B cell (primary cell): ENCODE measurements around the gene A2ML1. TPM values are rescaled to one million over a fixed set of nuclear protein-coding genes. Genes with fewer than 3 reads are reported as not detected.
"Not testable (repeated sequence)": the region's sequence is repeated elsewhere in the genome, so short reads cannot be mapped to it uniquely, and the experiment has no call there.

Experiments used
- ATAC-seq: fragments of 200-7000 bp; cut with Tn5 transposase; one replicate; pipeline ENCODE4 v1.10.0; 2021; ENCODE audit warnings: low read depth, mild to moderate bottlenecking, moderate number of reproducible peaks, moderate library complexity
- CTCF ChIA-PET: fragments of 350-600 bp; sonication (Branson Sonifier 250); formaldehyde crosslinking; loops from one replicate; lab custom pipeline; 2021; ENCODE audit warnings: antibody characterized with exemption, inconsistent platforms; lab: Charles Lee
- POLR2A ChIA-PET: fragments of 350-600 bp; sonication (Branson Sonifier 250); formaldehyde crosslinking; loops from one replicate; lab custom pipeline; 2021; ENCODE audit warnings: antibody characterized with exemption; lab: Charles Lee
- DNase-seq: peaks from one replicate; pipeline ENCODE4 v3.0.0; 2013
- H2AFZ ChIP-seq: 2 replicates; pipeline ENCODE4 v1.6.1; 2012; ENCODE audit warnings: mild to moderate bottlenecking, low read depth, low read length; ENCODE audit not compliant: insufficient read depth, poor library complexity, severe bottlenecking
- H3K27ac ChIP-seq, 2 donors: 1 replicate in 1 of 2; 2 replicates in 1 of 2; pipeline ENCODE4 v1.5.1; 2012 to 2013; ENCODE audit warnings: low read length in 2 of 2, mild to moderate bottlenecking in 2 of 2, moderate library complexity in 1 of 2
- H3K27me3 ChIP-seq, 4 experiments: fragments of 200-600 bp in 1 of 4; sonication (generic) in 1 of 4; replicated peaks in 1 of 4; 1 replicate in 2 of 4; 2 replicates in 2 of 4; pipeline versions ENCODE4 v1.6.1 to v1.7.0; 2013 to 2016; ENCODE audit warnings: low read length in 3 of 4, mild to moderate bottlenecking in 2 of 4, mixed read lengths in 1 of 4, moderate library complexity in 1 of 4; ENCODE audit not compliant: insufficient read depth in 4 of 4, control insufficient read depth in 3 of 4; ENCODE audit errors: control extremely low read depth in 1 of 4
- H3K36me3 ChIP-seq, 2 experiments: replicated peaks in 1 of 2; 1 replicate in 1 of 2; 2 replicates in 1 of 2; pipeline versions ENCODE4 v1.6.1 to v1.7.1; 2013; ENCODE audit warnings: low read length in 1 of 2; ENCODE audit not compliant: insufficient read depth in 2 of 2, control insufficient read depth in 1 of 2; ENCODE audit errors: control extremely low read depth in 1 of 2, extremely low read depth in 1 of 2
- H3K4me1 ChIP-seq, 2 donors: fragments of 200-600 bp in 1 of 2; sonication (generic) in 1 of 2; 1 replicate in 1 of 2; 2 replicates in 1 of 2; pipeline versions ENCODE4 v1.5.1 to v1.6.1; 2013 to 2017; ENCODE audit warnings: low read length in 2 of 2; ENCODE audit not compliant: control insufficient read depth in 2 of 2, insufficient read depth in 2 of 2
- H3K4me2 ChIP-seq: replicated peaks from 2 replicates; pipeline ENCODE3; 2012; ENCODE audit warnings: mild to moderate bottlenecking, low read depth, low read length; ENCODE audit not compliant: poor library complexity, severe bottlenecking
- H3K4me3 ChIP-seq, 5 experiments: fragments of 200-600 bp in 1 of 5; sonication (generic) in 1 of 5; 1 replicate in 3 of 5; 2 replicates in 2 of 5; pipeline versions ENCODE4 v1.5.1 to v1.7.0; 2011 to 2016; ENCODE audit warnings: low read length in 4 of 5, mild to moderate bottlenecking in 4 of 5, low read depth in 2 of 5, control low read depth in 1 of 5, moderate library complexity in 1 of 5; ENCODE audit not compliant: insufficient read depth in 1 of 5; ENCODE audit errors: control extremely low read depth in 1 of 5, extremely low read depth in 1 of 5
- H3K79me2 ChIP-seq: fragments of 200-600 bp; sonication (generic); one replicate; pipeline ENCODE4 v1.6.0; 2016; ENCODE audit warnings: low read length; ENCODE audit not compliant: control insufficient read depth, insufficient read depth
- H3K9ac ChIP-seq: fragments of 200-600 bp; sonication (generic); 2 replicates; pipeline ENCODE4 v1.6.1; 2017; ENCODE audit warnings: mild to moderate bottlenecking, low read length, moderate library complexity
- H3K9me3 ChIP-seq, 3 donors: one replicate each; pipeline versions ENCODE4 v1.6.1 to v1.7.1; 2013; ENCODE audit warnings: low read length in 2 of 3; ENCODE audit not compliant: control insufficient read depth in 2 of 3, insufficient read depth in 1 of 3; ENCODE audit errors: control extremely low read depth in 1 of 3
- H4K20me1 ChIP-seq: 2 replicates; pipeline ENCODE4 v1.6.0; 2012; ENCODE audit warnings: mild to moderate bottlenecking, low read length; ENCODE audit not compliant: insufficient read depth, control insufficient read depth, poor library complexity, severe bottlenecking
- H3K27ac Mint-ChIP-seq: one replicate; pipeline ENCODE4 v1.8.0; 2021; ENCODE audit warnings: mixed read lengths
- H3K27me3 Mint-ChIP-seq: one replicate; pipeline ENCODE4 v1.8.0; 2021; ENCODE audit warnings: mixed read lengths
- H3K4me1 Mint-ChIP-seq: one replicate; pipeline ENCODE4 v1.8.0; 2021; ENCODE audit warnings: mixed read lengths
- H3K4me3 Mint-ChIP-seq: one replicate; pipeline ENCODE4 v1.8.0; 2021; ENCODE audit warnings: mixed read lengths
- H3K9me3 Mint-ChIP-seq: one replicate; pipeline ENCODE4 v1.8.0; 2022; ENCODE audit warnings: mixed read lengths; ENCODE audit not compliant: insufficient read depth
- EZH2 ChIP-seq: IDR thresholded peaks from 2 replicates; pipeline ENCODE4 v1.6.1; 2012; ENCODE audit warnings: borderline replicate concordance, low read depth, mild to moderate bottlenecking, moderate library complexity, low read length; ENCODE audit not compliant: insufficient read depth, poor library complexity, severe bottlenecking
- WGBS: methylation state at CpG from one replicate; pipeline ENCODE4 v1.1.5; 2013; ENCODE audit warnings: missing lambda C conversion rate; ENCODE audit not compliant: insufficient coverage; 5-methylcytosine and 5-hydroxymethylcytosine counted together
- intact Hi-C: fragments of 100-400 bp; cut with micrococcal nuclease; formaldehyde crosslinking; loops from one replicate; pipeline ENCODE4 v1.10.0; 2022
- polyA plus RNA-seq: library from polyadenylated mRNA; depleted of rRNA; stranded (reverse); fragments of >200 nt; gene quantifications from 2 replicates; pipeline ENCODE4 v1.2.3, GENCODE V29; 2012
- total RNA-seq, 2 donors: library from RNA; stranded (reverse); fragments of 120-200 nt in 1 of 2; gene quantifications; 1 replicate in 1 of 2; 2 replicates in 1 of 2; pipeline versions ENCODE4 v1.2.3 to v1.2.4, GENCODE V29; 2013 to 2022
- TF ChIP-seq, protein P1 (sequence below): fragments of 200-600 bp; IDR thresholded peaks from one replicate; pipeline ENCODE4 v1.8.0; 2022; ENCODE audit warnings: antibody characterized with exemption, mild to moderate bottlenecking

Gene A2ML1
- total and polyA plus RNA-seq, 2 donors (not counting 1 experiment from before 2014, with no cell fraction given), result not detected

DNA sequence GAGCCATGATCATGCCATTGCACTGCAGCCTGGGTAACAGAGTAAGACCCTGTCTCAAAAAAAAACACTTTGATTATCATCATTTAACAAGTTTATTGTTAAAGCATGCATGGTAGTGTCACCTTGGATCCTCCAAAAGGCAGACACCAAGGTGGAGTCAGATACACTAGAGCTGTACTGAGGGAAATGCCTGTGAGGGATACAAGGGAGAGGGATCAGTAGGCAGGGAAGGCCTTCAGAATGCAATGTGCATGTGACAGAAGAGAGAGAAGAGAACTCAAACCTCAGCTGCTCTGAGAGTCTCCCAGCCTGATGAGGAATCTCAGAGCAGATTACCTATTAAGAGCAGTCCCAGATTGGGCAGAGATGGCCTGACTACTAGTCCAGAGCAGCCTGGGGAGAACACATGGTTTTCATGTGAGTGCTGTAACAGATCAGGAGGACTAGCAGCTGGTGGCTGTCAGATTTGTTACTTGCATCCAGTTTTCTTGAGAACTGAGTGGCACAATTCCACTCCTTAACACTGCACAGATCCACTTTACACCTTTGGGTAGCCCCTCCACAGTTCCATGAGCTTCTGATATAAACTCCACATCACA, 38.0 kb upstream of the A2ML1 start:
- TF ChIP-seq EZH2, result no peak
- ATAC-seq, result no peak
- CTCF ChIA-PET, result no interaction called here
- Mint-ChIP-seq H3K27me3 (no peaks in the 10 kb centered on the region), H3K4me3 (no peak overlapping the region), H3K4me1 (no peaks in the 10 kb centered on the region), H3K27ac (no peak overlapping the region), H3K9me3 (no peaks in the 10 kb centered on the region)
- Histone ChIP-seq H3K9me3 (no peaks in the 10 kb centered on the region), H3K4me3 (no peak overlapping the region), H3K36me3 (no peaks in the 10 kb centered on the region), H3K27ac (no peak overlapping the region), H3K4me1 (no peaks in the 10 kb centered on the region), H4K20me1 (no peaks in the 10 kb centered on the region), H3K79me2 (no peaks in the 10 kb centered on the region), H3K9ac (no peak overlapping the region), H3K27me3 (no peaks in the 10 kb centered on the region), H3K4me2 (no peak overlapping the region), H2AFZ (no peak overlapping the region)
- DNase-seq, result no peak
- intact Hi-C loops, result no loop called here
- POLR2A ChIA-PET, result no interaction called here

- no peak overlapping the region for H3K9ac ChIP-seq
- no peaks in the 10 kb centered on the region for H4K20me1 ChIP-seq
- ATAC-seq, result no peak
- CTCF ChIA-PET, result no interaction called here
- H3K4me1 ChIP-seq, result no peaks in the 10 kb centered on the region
- no peak overlapping the region for H3K4me2 ChIP-seq
- Mint-ChIP-seq H3K4me3 (no peak overlapping the region), H3K27ac (no peak overlapping the region), H3K9me3 (no peaks in the 10 kb centered on the region), H3K27me3 (no peaks in the 10 kb centered on the region), H3K4me1 (no peaks in the 10 kb centered on the region)
- no peaks in the 10 kb centered on the region for H3K36me3 ChIP-seq
- H2AFZ ChIP-seq, result no peak overlapping the region
- 88% methylated on average over 1 of the region's 4 CpGs for WGBS
- POLR2A ChIA-PET, result no interaction called here
- no peak overlapping the region for H3K4me3 ChIP-seq
- H3K9me3 ChIP-seq, result no peaks in the 10 kb centered on the region
- no peak for DNase-seq
- H3K27ac ChIP-seq, result no peak overlapping the region
- TF ChIP-seq, protein P1, sequence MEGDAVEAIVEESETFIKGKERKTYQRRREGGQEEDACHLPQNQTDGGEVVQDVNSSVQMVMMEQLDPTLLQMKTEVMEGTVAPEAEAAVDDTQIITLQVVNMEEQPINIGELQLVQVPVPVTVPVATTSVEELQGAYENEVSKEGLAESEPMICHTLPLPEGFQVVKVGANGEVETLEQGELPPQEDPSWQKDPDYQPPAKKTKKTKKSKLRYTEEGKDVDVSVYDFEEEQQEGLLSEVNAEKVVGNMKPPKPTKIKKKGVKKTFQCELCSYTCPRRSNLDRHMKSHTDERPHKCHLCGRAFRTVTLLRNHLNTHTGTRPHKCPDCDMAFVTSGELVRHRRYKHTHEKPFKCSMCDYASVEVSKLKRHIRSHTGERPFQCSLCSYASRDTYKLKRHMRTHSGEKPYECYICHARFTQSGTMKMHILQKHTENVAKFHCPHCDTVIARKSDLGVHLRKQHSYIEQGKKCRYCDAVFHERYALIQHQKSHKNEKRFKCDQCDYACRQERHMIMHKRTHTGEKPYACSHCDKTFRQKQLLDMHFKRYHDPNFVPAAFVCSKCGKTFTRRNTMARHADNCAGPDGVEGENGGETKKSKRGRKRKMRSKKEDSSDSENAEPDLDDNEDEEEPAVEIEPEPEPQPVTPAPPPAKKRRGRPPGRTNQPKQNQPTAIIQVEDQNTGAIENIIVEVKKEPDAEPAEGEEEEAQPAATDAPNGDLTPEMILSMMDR, result no peak
- no peak for TF ChIP-seq EZH2
- H3K27me3 ChIP-seq, result no peaks in the 10 kb centered on the region
- no peaks in the 10 kb centered on the region for H3K79me2 ChIP-seq
- intact Hi-C loops, result no loop called here
These were observed 36.9 kb upstream of the A2ML1 start for GRCh38 chr12:8785499-8785898.

DNA sequence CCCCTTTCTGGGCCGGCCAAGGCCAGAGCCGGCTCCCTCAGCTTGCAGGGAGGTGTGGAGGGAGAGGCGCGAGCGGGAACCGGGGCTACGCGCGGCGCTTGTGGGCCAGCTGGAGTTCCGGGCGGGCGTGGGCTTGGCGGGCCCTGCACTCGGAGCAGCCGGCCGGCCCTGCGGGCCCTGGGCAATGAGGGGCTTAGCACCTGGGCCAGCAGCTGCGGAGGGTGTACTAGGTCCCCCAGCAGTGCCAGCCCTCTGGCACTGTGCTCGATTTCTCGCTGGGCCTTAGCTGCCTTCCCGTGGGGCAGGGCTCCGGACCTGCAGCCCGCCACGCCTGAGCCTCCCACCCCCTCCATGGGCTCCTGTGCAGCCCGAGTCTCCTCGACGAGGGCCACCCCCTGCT, 35.2 kb upstream of the A2ML1 start:
- H4K20me1 ChIP-seq, H3K79me2 ChIP-seq, H3K4me2 ChIP-seq, CTCF ChIA-PET, H3K9me3 ChIP-seq, DNase-seq, H3K9ac ChIP-seq, H3K4me3 ChIP-seq, ATAC-seq, H3K9me3 Mint-ChIP-seq, H3K27ac ChIP-seq, H3K36me3 ChIP-seq, H3K4me1 Mint-ChIP-seq, POLR2A ChIA-PET, intact Hi-C loops, H3K4me3 Mint-ChIP-seq, H2AFZ ChIP-seq, H3K27me3 ChIP-seq, H3K27ac Mint-ChIP-seq, H3K27me3 Mint-ChIP-seq, H3K4me1 ChIP-seq: not testable (repeated sequence)
- WGBS, result 97% methylated on average over 22 of the region's 28 CpGs
